A673 (cell line): Measurements from ENCODE around the gene GABARAP. TPM values are rescaled to one million over a fixed set of nuclear protein-coding genes. Genes with fewer than 3 reads are reported as not detected.

Experiments used
- BruUV-seq: library from RNA; stranded (reverse); fragments of 400-500 nt; replicated peaks from 2 replicates; lab custom pipeline; 2021; lab: Mats Ljungman, UMichigan
- CTCF ChIA-PET: fragments of 300-600 bp; sonication (Branson Sonifier 250); formaldehyde crosslinking; loops from one replicate; lab custom pipeline; 2022; ENCODE audit warnings: antibody characterized with exemption; lab: Charles Lee
- POLR2A ChIA-PET: fragments of 300-600 bp; sonication (Branson Sonifier 250); formaldehyde crosslinking; loops from one replicate; lab custom pipeline; 2022; ENCODE audit warnings: antibody characterized with exemption; ENCODE audit not compliant: low non-redundant PET; lab: Charles Lee
- DNase-seq: peaks from one replicate; pipeline ENCODE4 v3.0.0-alpha.2; 2015; ENCODE audit warnings: low spot score
- H3K27ac ChIP-seq: fragments of 200-600 bp; sonication (generic); 2 replicates; pipeline ENCODE4 v1.5.1; 2016; ENCODE audit warnings: mixed run types, low read depth, mild to moderate bottlenecking, mixed read lengths, antibody characterized with exemption, low read length; ENCODE audit not compliant: poor library complexity, severe bottlenecking
- H3K27me3 ChIP-seq: fragments of 200-600 bp; sonication (generic); replicated peaks from 2 replicates; pipeline ENCODE4 v1.6.1; 2017; ENCODE audit warnings: mixed run types, low read depth, mild to moderate bottlenecking, mixed read lengths, antibody characterized with exemption, low read length; ENCODE audit not compliant: insufficient read depth, poor library complexity
- H3K36me3 ChIP-seq: fragments of 200-600 bp; sonication (generic); 2 replicates; pipeline ENCODE4 v1.6.1; 2016; ENCODE audit warnings: mixed run types, mild to moderate bottlenecking, mixed read lengths, antibody characterized with exemption, low read length; ENCODE audit not compliant: insufficient read depth, poor library complexity, severe bottlenecking
- H3K4me1 ChIP-seq: fragments of 200-600 bp; sonication (generic); 2 replicates; pipeline ENCODE4 v1.6.1; 2017; ENCODE audit warnings: mixed run types, mild to moderate bottlenecking, mixed read lengths, antibody characterized with exemption, low read length; ENCODE audit not compliant: insufficient read depth, poor library complexity, severe bottlenecking
- H3K4me3 ChIP-seq: fragments of 200-600 bp; sonication (generic); 2 replicates; pipeline ENCODE4 v1.5.1; 2016; ENCODE audit warnings: low read depth, mixed run types, mild to moderate bottlenecking, mixed read lengths, low read length; ENCODE audit not compliant: poor library complexity, severe bottlenecking
- H3K9me3 ChIP-seq: fragments of 200-600 bp; sonication (generic); 2 replicates; pipeline ENCODE4 v1.6.1; 2016; ENCODE audit warnings: mixed run types, low read depth, mild to moderate bottlenecking, mixed read lengths, antibody characterized with exemption, low read length; ENCODE audit not compliant: poor library complexity, severe bottlenecking
- EZH2 ChIP-seq: fragments of 200-600 bp; sonication (generic); IDR thresholded peaks from 2 replicates; pipeline ENCODE4 v1.6.1; 2017; ENCODE audit warnings: borderline replicate concordance, low read depth, mild to moderate bottlenecking, mixed read lengths, antibody characterized with exemption, low read length; ENCODE audit not compliant: poor library complexity, severe bottlenecking
- intact Hi-C: fragments of 100-400 bp; cut with micrococcal nuclease; formaldehyde crosslinking; loops from one replicate; pipeline ENCODE4 v1.10.0; 2022; ENCODE audit not compliant: unreplicated experiment
- total RNA-seq: library from RNA; stranded (reverse); gene quantifications from 2 replicates; pipeline ENCODE4 v1.2.3, GENCODE V29; 2021
- TF ChIP-seq, protein P1 (sequence below): fragments of 300-800, 200-600 bp; sonication (generic); conservative IDR thresholded peaks from 2 replicates; pipeline ENCODE4 v1.5.1; 2017; ENCODE audit warnings: low read depth, mild to moderate bottlenecking, antibody characterized with exemption, low read length, moderate library complexity, mixed read lengths

GABARAP gene
- total RNA-seq, 1 experiment from 2014 or later, result 296 TPM

DNA sequence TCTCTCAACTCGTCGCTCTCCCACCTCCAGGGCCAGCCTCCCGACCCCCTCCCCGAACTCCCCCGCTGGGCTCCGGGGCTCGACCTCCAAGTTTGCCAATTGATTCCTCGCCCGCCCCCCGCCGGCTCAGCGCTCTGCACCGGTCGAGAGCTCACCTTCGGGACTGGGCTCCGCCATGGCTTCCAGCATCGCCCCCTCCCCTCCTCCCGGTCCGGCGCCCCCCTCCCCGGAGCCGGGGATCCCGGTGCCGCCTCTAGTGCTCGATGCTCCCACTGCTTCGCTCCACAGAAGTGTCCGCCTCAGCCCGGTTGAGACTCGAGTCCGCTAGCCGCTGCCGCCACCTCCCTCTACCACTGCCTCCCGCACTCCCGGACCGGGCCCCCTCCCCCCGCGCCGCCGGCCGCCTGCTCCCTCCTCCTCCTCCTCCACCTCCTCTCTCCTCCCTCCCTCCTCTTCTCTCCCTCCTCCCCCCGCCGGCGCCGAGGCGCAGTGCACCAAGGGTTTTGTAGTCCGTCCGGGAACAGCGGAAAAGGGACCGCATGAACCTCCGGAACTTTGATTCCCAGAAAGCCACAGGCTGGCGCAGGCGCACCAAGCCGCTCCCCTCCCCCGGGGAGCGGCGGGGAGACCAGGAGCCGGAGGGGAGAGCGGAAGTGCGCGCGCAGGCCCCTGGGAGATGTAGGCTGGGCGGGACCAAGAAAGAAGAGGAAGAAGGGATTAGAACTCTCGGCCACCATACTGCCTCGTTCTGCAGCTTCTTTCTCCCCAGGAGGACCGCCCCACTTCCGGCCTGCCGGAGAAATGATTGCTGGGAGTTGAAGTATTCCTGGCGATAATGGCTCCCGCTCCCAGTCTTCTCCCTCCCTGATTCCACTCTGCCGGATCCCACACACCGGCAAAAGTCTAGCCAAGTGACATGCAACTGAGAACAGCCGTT lies 2.9 kb downstream of the GABARAP start, which contains the start of gene PHF23:
PHF23 (minus strand) TSS at position 367 of the 937 bp plus-strand sequence; CDS start at position 189, 178 bp downstream.
- Histone ChIP-seq H3K4me1 (peaks cover 41% of the 10 kb centered on the region), H3K36me3 (peaks cover 47% of the 10 kb centered on the region), H3K9me3 (no peaks in the 10 kb centered on the region), H3K4me3 (peak within 1 kb of the TSS; percentile 96), H3K27ac (peak within 1 kb of the TSS; percentile 95), H3K27me3 (no peaks in the 10 kb centered on the region)
- intact Hi-C loops, result no loop called here
- TF ChIP-seq EZH2, result no peak
- TF ChIP-seq, protein P1, sequence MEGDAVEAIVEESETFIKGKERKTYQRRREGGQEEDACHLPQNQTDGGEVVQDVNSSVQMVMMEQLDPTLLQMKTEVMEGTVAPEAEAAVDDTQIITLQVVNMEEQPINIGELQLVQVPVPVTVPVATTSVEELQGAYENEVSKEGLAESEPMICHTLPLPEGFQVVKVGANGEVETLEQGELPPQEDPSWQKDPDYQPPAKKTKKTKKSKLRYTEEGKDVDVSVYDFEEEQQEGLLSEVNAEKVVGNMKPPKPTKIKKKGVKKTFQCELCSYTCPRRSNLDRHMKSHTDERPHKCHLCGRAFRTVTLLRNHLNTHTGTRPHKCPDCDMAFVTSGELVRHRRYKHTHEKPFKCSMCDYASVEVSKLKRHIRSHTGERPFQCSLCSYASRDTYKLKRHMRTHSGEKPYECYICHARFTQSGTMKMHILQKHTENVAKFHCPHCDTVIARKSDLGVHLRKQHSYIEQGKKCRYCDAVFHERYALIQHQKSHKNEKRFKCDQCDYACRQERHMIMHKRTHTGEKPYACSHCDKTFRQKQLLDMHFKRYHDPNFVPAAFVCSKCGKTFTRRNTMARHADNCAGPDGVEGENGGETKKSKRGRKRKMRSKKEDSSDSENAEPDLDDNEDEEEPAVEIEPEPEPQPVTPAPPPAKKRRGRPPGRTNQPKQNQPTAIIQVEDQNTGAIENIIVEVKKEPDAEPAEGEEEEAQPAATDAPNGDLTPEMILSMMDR, result no peak
- DNase-seq, result peak; percentile 100
- ChIA-PET POLR2A (interaction anchor here (0.7 kb wide), 1 partner anchor 188 kb away, joined by 3 read pairs; no protein-coding TSS in a partner anchor), CTCF (no interaction called here)
- no TSS peak for BruUV-seq

DNA sequence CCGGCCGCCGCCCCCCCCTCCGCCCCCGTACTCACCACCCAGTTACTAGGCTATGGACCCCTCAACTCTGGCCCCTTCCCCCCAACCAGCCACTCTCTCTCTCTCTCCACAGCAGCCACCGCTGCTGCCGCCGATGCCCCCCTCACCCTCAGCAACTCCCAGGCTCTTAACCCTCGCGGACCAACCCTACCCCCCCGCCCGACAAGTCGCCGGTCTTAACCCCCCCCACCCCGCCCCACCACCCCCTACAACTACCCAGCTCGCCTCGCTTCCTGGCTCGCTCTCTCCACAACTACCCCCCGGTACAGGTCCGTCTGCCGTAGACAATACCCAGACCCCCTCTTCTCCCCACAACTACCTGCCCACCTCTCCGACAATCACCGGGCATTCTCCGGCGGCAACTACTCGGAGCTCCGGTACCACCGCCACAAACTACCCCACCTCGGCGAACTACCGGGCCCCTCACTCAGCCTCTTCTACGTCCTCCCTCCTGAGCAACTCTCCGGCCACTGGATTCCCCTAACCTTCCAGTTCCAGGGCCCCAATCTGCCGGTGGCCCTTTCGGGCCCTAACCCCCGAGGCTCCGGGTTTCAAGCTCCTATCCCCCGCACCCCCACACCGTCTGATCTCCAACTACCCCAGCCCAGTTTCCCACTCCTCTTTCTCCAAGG lies 3.7 kb downstream of the GABARAP start:
- peaks cover 39% of the 10 kb centered on the region for H3K36me3 ChIP-seq
- ChIA-PET POLR2A (interaction anchor here (0.6 kb wide), 1 partner anchor 340 kb away, joined by 12 read pairs; no protein-coding TSS in a partner anchor), CTCF (interaction anchor here (1.5 kb wide), 1 partner anchor 18 kb away, joined by 5 read pairs; no protein-coding TSS in a partner anchor)
- TF ChIP-seq, protein P1, result no peak
- no peak for TF ChIP-seq EZH2
- H3K27me3 ChIP-seq, result no peaks in the 10 kb centered on the region
- H3K27ac ChIP-seq, result peak overlapping the region; percentile 95
- peak overlapping the region; percentile 96 for H3K4me3 ChIP-seq
- no peaks in the 10 kb centered on the region for H3K9me3 ChIP-seq
- BruUV-seq, result no TSS peak
- intact Hi-C loops, result no loop called here
- DNase-seq, result no peak
- H3K4me1 ChIP-seq, result peaks cover 41% of the 10 kb centered on the region

DNA sequence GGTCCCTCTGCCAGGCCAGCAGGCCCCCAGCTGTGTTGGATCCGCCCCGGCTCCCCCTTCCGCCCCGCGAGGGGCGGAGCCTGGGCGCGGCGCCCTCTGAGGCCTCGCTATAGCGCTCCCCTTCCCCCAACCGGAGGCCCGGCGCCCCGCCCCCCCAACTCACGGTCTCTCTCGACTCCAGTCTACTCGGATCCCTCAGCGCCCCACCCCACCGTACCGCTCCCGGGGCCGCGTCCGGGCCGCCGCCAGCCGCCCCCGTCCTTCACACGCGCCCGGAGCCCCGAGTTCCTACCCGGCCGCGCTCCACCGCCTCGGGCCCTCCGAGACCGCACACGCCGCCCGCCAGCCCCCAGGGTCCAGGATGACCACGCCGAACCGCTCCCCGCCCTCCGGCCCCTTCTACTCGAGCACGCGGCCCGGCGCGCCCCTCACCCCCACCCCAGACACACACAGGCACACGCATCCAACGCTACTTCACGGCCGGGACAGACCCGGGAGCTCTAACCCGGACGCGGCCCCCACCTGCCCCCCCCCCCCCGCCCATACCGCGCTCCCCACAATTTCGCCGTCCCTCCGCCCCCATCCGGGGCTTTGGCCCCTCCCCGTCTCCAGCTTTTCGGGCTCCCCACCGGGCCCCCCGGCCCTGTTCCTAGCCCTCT lies 4.4 kb downstream of the GABARAP start:
- peak overlapping the region; percentile 96 for H3K4me3 ChIP-seq
- intact Hi-C loops, result no loop called here
- H3K4me1 ChIP-seq, result peaks cover 37% of the 10 kb centered on the region
- no TSS peak for BruUV-seq
- TF ChIP-seq, protein P1, result no peak
- CTCF ChIA-PET, result interaction anchor here (0.5 to 1.5 kb wide), 2 partner anchors 10 to 17 kb away, joined by 5 to 7 read pairs; no protein-coding TSS in a partner anchor
- DNase-seq, result peak; percentile 84
- H3K27me3 ChIP-seq, result no peaks in the 10 kb centered on the region
- H3K36me3 ChIP-seq, result peaks cover 39% of the 10 kb centered on the region
- H3K9me3 ChIP-seq, result no peaks in the 10 kb centered on the region
- peak overlapping the region; percentile 95 for H3K27ac ChIP-seq
- POLR2A ChIA-PET, result interaction anchor here (0.6 kb wide), 1 partner anchor 340 kb away, joined by 12 read pairs; no protein-coding TSS in a partner anchor
